Nephron (organoid): ENCODE measurements around the gene RAB6B.

Source experiments
- H3K27ac Mint-ChIP-seq, 3 experiments: 2 replicates each; pipeline ENCODE4 v1.8.0; 2020; ENCODE audit warnings: mixed read lengths in 3 of 3, mild to moderate bottlenecking in 2 of 3, moderate library complexity in 1 of 3
- H3K27me3 Mint-ChIP-seq: 2 replicates; pipeline ENCODE4 v1.8.0; 2021; ENCODE audit warnings: low read depth, mild to moderate bottlenecking, moderate library complexity, mixed read lengths
- H3K36me3 Mint-ChIP-seq: 2 replicates; pipeline ENCODE4 v1.8.0; 2020; ENCODE audit warnings: low read depth, mixed read lengths
- H3K4me1 Mint-ChIP-seq: 2 replicates; pipeline ENCODE4 v1.8.0; 2020; ENCODE audit warnings: mixed read lengths
- H3K4me3 Mint-ChIP-seq, 3 experiments: 2 replicates each; pipeline ENCODE4 v1.8.0; 2020; ENCODE audit warnings: mild to moderate bottlenecking in 3 of 3, mixed read lengths in 3 of 3, moderate library complexity in 2 of 3
- H3K9me3 Mint-ChIP-seq: 2 replicates; pipeline ENCODE4 v1.8.0; 2020; ENCODE audit warnings: mixed read lengths
- TF ChIP-seq, protein P1 (sequence below), 3 experiments: fragments of 200-600 bp; sonication (generic); IDR thresholded peaks; one replicate each; pipeline ENCODE4 v1.5.0; 2021; ENCODE audit warnings: antibody characterized with exemption in 3 of 3; ENCODE audit not compliant: unreplicated experiment in 3 of 3

Gene RAB6B

DNA sequence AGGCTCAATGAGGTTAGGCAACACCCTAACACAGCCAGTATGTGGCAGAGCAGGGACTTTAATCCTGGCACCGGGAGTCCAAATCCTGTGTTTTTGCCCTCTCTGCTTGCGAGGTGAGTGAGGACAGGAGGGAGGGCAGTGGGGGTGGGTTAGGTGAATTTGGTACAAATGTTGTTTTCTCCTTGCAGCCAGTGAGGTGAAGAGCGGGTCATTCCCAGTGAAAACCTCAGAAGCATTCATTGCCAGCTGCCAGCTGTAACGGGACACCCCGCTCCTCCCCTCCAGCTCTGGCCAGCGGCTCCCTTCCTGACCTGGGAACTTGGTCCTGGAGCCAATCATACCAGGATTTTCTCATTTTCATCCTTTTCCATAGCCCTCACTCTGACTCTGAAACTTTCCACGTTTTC lies 45.7 kb upstream of the RAB6B start:
- Mint-ChIP-seq H3K27ac (peak overlapping the region in 2 of 3 experiments; percentile 9 to 35), H3K9me3 (no peaks in the 10 kb centered on the region), H3K4me1 (peaks cover 72% of the 10 kb centered on the region), H3K36me3 (no peaks in the 10 kb centered on the region), H3K4me3 (no peak overlapping the region), H3K27me3 (peaks cover 4% of the 10 kb centered on the region)
- TF ChIP-seq, protein P1, sequence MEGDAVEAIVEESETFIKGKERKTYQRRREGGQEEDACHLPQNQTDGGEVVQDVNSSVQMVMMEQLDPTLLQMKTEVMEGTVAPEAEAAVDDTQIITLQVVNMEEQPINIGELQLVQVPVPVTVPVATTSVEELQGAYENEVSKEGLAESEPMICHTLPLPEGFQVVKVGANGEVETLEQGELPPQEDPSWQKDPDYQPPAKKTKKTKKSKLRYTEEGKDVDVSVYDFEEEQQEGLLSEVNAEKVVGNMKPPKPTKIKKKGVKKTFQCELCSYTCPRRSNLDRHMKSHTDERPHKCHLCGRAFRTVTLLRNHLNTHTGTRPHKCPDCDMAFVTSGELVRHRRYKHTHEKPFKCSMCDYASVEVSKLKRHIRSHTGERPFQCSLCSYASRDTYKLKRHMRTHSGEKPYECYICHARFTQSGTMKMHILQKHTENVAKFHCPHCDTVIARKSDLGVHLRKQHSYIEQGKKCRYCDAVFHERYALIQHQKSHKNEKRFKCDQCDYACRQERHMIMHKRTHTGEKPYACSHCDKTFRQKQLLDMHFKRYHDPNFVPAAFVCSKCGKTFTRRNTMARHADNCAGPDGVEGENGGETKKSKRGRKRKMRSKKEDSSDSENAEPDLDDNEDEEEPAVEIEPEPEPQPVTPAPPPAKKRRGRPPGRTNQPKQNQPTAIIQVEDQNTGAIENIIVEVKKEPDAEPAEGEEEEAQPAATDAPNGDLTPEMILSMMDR (IDR thresholded peaks at IDR 0.05; ENCODE audit: unreplicated experiment in 3 of 3), result no peak

DNA sequence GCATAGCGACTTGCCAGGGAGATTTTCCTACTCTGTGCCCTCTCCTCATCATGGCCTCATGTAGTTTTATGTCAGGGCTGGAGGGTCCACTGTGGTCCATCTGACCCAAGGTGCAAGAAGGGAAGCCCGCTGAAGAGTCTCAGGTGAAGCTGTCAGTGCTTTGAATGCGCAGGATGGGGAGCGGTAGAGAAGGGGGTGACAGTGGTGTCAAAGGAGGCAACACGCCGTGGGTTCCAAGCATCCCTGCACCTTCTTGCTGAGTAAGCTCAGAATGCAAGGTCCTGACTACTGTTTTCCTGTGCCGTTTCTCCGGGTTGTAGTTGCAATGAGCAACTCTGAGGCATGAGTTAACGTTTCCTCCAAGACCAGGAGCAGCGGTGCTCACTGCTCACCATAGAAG lies 44.9 kb upstream of the RAB6B start:
- Mint-ChIP-seq H3K36me3 (no peaks in the 10 kb centered on the region), H3K27me3 (peaks cover 4% of the 10 kb centered on the region), H3K9me3 (no peaks in the 10 kb centered on the region), H3K27ac (peak overlapping the region in 1 of 3 experiments; percentile 36), H3K4me1 (peaks cover 65% of the 10 kb centered on the region), H3K4me3 (no peak overlapping the region)
- TF ChIP-seq, protein P1 (IDR thresholded peaks at IDR 0.05; ENCODE audit: unreplicated experiment in 3 of 3), result no peak

DNA sequence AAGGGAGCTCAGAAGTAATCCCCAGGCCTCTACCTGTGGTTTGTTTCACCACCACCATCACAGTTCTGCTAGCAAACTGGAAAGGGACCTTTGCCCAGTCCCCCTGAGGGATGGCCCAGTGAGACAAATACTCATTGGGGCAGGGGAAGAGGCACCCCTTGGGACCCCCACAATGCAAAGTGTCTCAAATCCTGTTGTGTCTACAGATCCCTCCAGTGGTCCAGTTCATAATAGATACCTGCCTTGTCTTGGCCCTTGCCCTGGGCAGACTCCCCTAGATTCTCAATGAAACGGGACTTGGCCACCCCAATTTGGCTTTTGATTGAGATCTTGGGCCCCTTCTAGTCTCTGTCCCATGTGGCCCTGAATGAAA lies 43.8 kb upstream of the RAB6B start:
- no peak overlapping the region for H3K27ac Mint-ChIP-seq
- no peaks in the 10 kb centered on the region for H3K9me3 Mint-ChIP-seq
- no peak overlapping the region for H3K4me3 Mint-ChIP-seq
- no peaks in the 10 kb centered on the region for H3K36me3 Mint-ChIP-seq
- TF ChIP-seq, protein P1 (IDR thresholded peaks at IDR 0.05; ENCODE audit: unreplicated experiment in 3 of 3), result no peak
- H3K4me1 Mint-ChIP-seq, result peaks cover 54% of the 10 kb centered on the region
- peaks cover 4% of the 10 kb centered on the region for H3K27me3 Mint-ChIP-seq

DNA sequence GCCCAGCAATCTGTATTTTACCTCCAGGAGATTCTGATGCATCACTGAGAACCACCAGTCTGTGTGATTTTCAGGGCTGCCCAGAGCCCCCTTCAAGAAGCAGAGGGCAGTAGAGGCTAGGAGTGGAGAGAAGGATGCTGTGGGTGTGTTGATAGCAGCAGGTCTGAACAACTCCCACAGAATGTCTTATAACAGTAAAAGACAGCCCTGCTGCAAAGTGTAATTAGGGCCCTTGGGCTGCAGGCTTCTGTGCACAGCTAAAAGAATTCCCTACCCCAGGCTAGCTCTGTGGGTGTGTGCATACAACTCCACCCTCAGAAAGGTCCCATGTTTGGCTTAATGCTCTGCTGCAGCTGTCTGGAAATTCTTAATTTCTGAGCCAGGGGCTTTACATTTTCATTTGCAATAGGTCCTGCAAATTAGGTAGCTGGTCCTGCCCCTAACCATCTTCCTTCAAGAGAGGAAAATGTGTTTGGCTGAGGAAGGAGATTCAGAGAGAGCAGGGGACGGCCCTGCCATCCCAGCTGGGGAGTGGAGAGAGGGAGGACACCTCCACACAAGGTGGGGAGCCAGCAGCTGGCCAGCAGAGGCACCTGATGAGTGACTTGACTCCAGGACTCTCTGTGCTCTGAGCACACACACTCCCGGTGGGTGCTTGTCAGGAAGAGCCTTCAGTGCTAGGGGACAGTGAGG lies 43.2 kb upstream of the RAB6B start:
- H3K27me3 Mint-ChIP-seq, result peaks cover 4% of the 10 kb centered on the region

DNA sequence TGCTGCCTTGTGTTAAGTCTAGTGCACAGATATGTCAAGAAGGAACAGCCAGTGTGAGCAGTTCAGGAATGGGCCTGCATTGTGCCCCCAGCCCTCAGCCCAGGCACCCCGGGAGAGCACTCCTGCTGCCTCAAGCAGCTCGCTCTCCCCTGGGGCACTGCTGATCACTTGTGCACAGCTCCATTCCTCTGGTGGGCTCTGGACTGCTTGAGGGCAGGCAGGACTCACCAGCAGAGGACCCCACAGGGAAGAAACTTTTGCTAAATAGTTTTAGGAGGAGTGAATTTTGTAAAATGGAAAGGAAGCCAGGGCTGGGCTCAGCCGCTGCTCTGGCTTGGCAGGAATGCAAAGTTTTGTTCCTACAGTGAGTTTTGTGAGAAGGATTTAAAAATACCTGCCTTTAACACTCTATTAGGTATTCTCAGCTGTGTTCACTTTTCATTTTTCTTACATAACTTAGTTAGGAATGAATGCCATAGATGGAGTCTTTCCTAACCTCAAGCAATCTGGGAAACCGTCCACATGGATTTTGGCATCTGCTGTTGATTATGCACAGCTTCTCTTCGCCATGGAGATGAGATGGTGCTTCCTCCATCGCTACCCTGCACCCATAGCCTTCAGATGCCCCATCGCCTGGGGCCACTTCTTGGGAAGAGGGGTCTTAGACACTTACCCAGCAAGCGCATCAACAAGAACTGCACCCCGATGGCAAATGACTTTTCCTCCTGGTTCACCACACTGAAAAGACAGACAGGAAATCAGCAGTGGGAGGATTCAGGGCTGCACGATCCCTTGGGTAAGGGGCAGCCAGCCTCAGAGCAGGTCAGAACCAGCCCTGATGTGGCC lies 42.3 kb upstream of the RAB6B start:
- TF ChIP-seq, protein P1 (IDR thresholded peaks at IDR 0.05; ENCODE audit: unreplicated experiment in 3 of 3), result no peak
- Mint-ChIP-seq H3K27me3 (peaks cover 4% of the 10 kb centered on the region), H3K36me3 (peaks cover 5% of the 10 kb centered on the region), H3K27ac (no peak overlapping the region), H3K4me1 (peaks cover 47% of the 10 kb centered on the region), H3K9me3 (no peaks in the 10 kb centered on the region), H3K4me3 (no peak overlapping the region)

More for the DNA sequence above, 43.2 kb upstream of the RAB6B start:
- no peaks in the 10 kb centered on the region for H3K9me3 Mint-ChIP-seq
- TF ChIP-seq, protein P1 (IDR thresholded peaks at IDR 0.05; ENCODE audit: unreplicated experiment in 3 of 3), result peak in 1 of 3 experiments; percentile 17
- H3K36me3 Mint-ChIP-seq, result no peaks in the 10 kb centered on the region
- H3K4me3 Mint-ChIP-seq, result no peak overlapping the region
- H3K4me1 Mint-ChIP-seq, result peaks cover 50% of the 10 kb centered on the region
- no peak overlapping the region for H3K27ac Mint-ChIP-seq
